ENCODE results near the gene ACTA2. TPM values are rescaled to one million over a fixed set of nuclear protein-coding genes. Genes with fewer than 3 reads are reported as not detected.

ACTA2 gene
- polyA plus RNA-seq, 3 donors: 106 to 188 (median 146) TPM

- DNase-seq: no peak
These were observed 55.3 kb downstream of the ACTA2 start for GRCh38 chr10:88896994-88897853.

GRCh38 chr10:88896372-88896993 is 56.1 kb downstream of the ACTA2 start:
- no peak for DNase-seq

- DNase-seq: no peak
These were observed 57.3 kb downstream of the ACTA2 start for GRCh38 chr10:88895250-88895649.

- no peak for DNase-seq
These were observed 59.0 kb downstream of the ACTA2 start for GRCh38 chr10:88893611-88894010.

GRCh38 chr10:88892222-88892967 is 60.2 kb downstream of the ACTA2 start:
- no peak for DNase-seq

GRCh38 chr10:88890681-88891381 is 61.7 kb downstream of the ACTA2 start:
- DNase-seq: no peak

GRCh38 chr10:88889559-88890337 is 62.8 kb downstream of the ACTA2 start:
- no peak for DNase-seq

GRCh38 chr10:88888810-88889445 is 63.6 kb downstream of the ACTA2 start:
- no peak for DNase-seq

GRCh38 chr10:88886557-88886956 is 66.0 kb downstream of the ACTA2 start:
- no peak for DNase-seq

Other genes with a start within 250 kb of the ACTA2 start
- not detected for gene LIPK, start 246.5 kb downstream of the ACTA2 start, polyA plus RNA-seq (ENCODE audit: insufficient read length in 3 of 3)
- gene LIPN, start 192.8 kb downstream of the ACTA2 start, polyA plus RNA-seq (ENCODE audit: insufficient read length in 3 of 3): not detected
- gene LIPM, start 150.0 kb downstream of the ACTA2 start, polyA plus RNA-seq (ENCODE audit: insufficient read length in 3 of 3): not detected
- under 1 TPM; 0.28 to 0.41 (median 0.29) TPM for gene ANKRD22, start 100.9 kb downstream of the ACTA2 start, polyA plus RNA-seq (ENCODE audit: insufficient read length in 3 of 3)
- gene STAMBPL1, start 72.5 kb downstream of the ACTA2 start, polyA plus RNA-seq (ENCODE audit: insufficient read length in 3 of 3): 1 to 10 TPM; 1.4 to 2.0 (median 1.5) TPM
- 1 to 10 TPM; 9.3 to 9.7 (median 9.5) TPM for gene FAS, start 38.0 kb upstream of the ACTA2 start, polyA plus RNA-seq (ENCODE audit: insufficient read length in 3 of 3)

Data from renal pelvis (tissue), 4 donors.